Activated CD4-positive, alpha-beta T cell treated with anti-CD3 and anti-CD28 coated beads, Interleukin-2, amount 10 ng/mL, durations not matched to agents 7 days and 5 days (primary cell): ENCODE measurements around the gene P2RY8. TPM values are rescaled to one million over a fixed set of nuclear protein-coding genes. Genes with fewer than 3 reads are reported as not detected.
A peak's percentile ranks its signal among the peaks of the same experiment; 100 is the strongest.
"Not testable (repeated sequence)": the region's sequence is repeated elsewhere in the genome, so short reads cannot be mapped to it uniquely, and the experiment has no call there.

Experiments used
- CTCF ChIA-PET: fragments of 350-600 bp; sonication (Branson Sonifier 250); formaldehyde crosslinking; loops from one replicate; lab custom pipeline; 2021; ENCODE audit warnings: antibody characterized with exemption; lab: Charles Lee
- POLR2A ChIA-PET: fragments of 350-600 bp; sonication (Branson Sonifier 250); formaldehyde crosslinking; loops from one replicate; lab custom pipeline; 2021; ENCODE audit warnings: antibody characterized with exemption; lab: Charles Lee
- DNase-seq: peaks from one replicate; pipeline ENCODE4 v3.0.0-alpha.2; 2020
- H3K27ac Mint-ChIP-seq: one replicate; pipeline ENCODE4 v1.8.0; 2021; ENCODE audit warnings: mild to moderate bottlenecking, moderate library complexity, mixed read lengths
- H3K27me3 Mint-ChIP-seq: one replicate; pipeline ENCODE4 v1.8.0; 2021; ENCODE audit warnings: mixed read lengths
- H3K36me3 Mint-ChIP-seq: one replicate; pipeline ENCODE4 v1.8.0; 2021; ENCODE audit warnings: low read depth, mixed read lengths
- H3K4me1 Mint-ChIP-seq: one replicate; pipeline ENCODE4 v1.8.0; 2021; ENCODE audit warnings: mixed read lengths
- H3K4me3 Mint-ChIP-seq: one replicate; pipeline ENCODE4 v1.8.0; 2021; ENCODE audit warnings: mild to moderate bottlenecking, moderate library complexity, mixed read lengths
- H3K9me3 Mint-ChIP-seq: one replicate; pipeline ENCODE4 v1.8.0; 2021; ENCODE audit warnings: mixed read lengths
- total RNA-seq, 2 experiments: library from RNA; stranded (reverse); gene quantifications; one replicate each; pipeline ENCODE4 v1.2.3, GENCODE V29; 2021

The P2RY8 gene
- total RNA-seq, 2 experiments from 2014 or later = 99.1 to 107 TPM

DNA sequence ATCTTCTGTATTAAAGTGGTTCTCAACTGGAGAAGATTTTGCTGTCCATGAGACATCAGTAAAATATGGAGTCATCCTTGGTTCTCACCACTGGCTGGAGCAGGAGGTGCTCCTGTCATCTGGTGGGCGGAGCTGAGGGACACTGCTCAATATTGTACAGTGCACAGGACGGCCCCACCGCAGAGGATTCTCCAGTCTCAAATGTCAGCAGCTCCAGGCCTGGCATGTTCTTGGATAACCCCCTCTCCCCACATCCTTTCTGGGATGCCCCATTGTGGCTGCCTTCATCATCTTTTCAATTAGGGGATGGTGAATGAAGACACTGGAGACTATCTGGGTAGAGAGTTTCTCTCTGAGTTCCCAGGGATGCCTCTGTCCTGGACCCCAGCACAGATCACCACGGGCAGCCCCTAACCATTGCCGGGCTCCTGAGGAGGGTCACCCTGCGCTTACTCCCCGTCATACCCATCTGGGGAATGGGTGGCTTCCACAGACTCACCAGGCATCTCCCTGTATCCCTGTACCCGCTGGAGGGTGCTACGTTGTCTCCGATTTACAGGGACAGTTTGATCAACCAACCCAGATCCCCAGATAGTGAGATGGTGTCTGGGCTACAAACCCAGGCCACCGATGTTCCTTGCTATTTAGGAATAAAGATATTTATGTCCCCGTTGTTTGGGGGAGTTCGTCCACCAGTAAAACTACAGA lies 21.9 kb upstream of the P2RY8 start:
- Mint-ChIP-seq H3K36me3 (peaks cover 15% of the 10 kb centered on the region), H3K27ac (no peak overlapping the region), H3K27me3 (no peaks in the 10 kb centered on the region), H3K9me3 (peaks cover 8% of the 10 kb centered on the region), H3K4me1 (peaks cover 50% of the 10 kb centered on the region), H3K4me3 (no peak overlapping the region)
- CTCF ChIA-PET = no interaction called here
- POLR2A ChIA-PET = no interaction called here
- no peak for DNase-seq

DNA sequence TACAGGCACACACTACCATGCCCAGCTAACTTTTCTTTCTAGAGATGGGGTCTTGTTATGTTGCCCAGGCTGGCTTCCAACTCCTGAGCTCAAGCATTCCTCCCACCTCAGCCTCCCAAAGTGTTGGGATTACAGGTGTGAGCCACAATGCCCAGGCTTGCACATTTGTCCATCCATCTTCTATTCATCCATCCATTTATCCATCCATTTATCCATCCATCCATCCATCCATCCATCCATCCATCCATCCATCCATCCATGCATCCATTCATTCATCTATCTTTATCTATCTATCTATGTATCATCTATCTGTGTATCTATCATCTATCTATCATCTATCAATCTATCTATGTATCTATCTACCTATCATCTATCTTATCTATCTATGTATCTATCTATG lies 20.5 kb upstream of the P2RY8 start:
- CTCF ChIA-PET, DNase-seq, H3K4me3 Mint-ChIP-seq, H3K27me3 Mint-ChIP-seq, POLR2A ChIA-PET, H3K27ac Mint-ChIP-seq: not testable (repeated sequence)
- peaks cover 11% of the 10 kb centered on the region for H3K9me3 Mint-ChIP-seq
- peaks cover 21% of the 10 kb centered on the region for H3K36me3 Mint-ChIP-seq
- H3K4me1 Mint-ChIP-seq = peaks cover 56% of the 10 kb centered on the region

DNA sequence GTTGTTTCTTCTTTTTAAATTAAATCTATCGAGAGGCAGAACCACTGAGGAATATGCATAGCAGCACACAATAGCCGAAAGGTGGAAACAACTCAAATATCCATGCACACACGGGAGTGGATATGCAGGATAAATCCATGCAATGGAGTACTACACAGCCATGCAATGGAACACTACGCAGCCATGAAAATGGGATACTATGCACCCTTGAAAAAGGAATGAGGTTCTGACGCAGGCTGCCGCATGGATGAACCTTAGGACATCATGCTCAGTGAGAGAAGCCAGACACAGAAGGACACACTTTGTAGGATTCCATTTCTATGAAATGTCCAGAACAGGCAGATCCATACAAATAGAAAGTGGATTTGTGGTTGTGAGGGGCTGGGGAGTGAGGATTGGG lies 18.4 kb upstream of the P2RY8 start:
- CTCF ChIA-PET = no interaction called here
- Mint-ChIP-seq H3K27me3 (peaks cover 4% of the 10 kb centered on the region), H3K36me3 (peaks cover 30% of the 10 kb centered on the region), H3K4me3 (peak overlapping the region; percentile 30), H3K4me1 (peaks cover 60% of the 10 kb centered on the region), H3K27ac (peak overlapping the region; percentile 94), H3K9me3 (peaks cover 14% of the 10 kb centered on the region)
- POLR2A ChIA-PET = no interaction called here
- DNase-seq = no peak

DNA sequence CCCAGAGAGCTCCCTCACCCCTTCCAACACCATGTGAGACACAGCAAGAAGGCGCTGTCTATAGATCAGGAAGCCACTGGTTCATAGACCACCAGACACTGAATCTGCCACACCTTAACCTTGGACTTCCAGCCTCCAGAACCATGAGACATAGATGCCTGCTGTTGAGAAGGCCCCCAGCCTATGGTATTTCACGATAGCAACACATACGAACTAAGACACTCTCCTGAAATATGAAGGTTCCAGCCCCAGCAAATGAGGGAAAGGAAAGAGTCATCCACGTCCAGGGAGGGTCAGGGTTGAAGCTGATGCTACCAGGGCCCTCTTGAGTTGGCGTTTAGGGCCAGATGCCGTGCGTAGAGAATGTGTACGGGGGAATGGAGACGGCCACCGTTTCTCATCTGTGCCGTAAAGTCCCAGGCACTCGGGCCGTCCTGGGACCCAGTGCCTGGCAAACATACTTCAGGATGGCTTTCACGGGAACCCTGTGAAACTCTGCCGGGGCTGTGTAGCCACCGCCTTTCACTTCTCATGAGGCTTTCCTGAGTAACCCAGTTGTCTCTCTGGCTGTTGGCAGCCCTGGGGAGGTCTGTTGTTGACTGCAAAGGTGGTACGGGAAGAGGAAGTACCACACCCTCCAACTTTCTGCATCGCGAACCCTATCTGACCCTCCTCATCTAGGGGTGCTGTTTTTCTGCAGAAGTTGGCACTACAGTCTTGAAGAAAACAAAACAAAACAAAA lies 17.7 kb upstream of the P2RY8 start:
- POLR2A ChIA-PET = no interaction called here
- H3K4me3 Mint-ChIP-seq = peak overlapping the region; percentile 30
- CTCF ChIA-PET = no interaction called here
- peaks cover 4% of the 10 kb centered on the region for H3K27me3 Mint-ChIP-seq
- DNase-seq = peak; percentile 87
- H3K36me3 Mint-ChIP-seq = peaks cover 31% of the 10 kb centered on the region
- peaks cover 14% of the 10 kb centered on the region for H3K9me3 Mint-ChIP-seq
- H3K4me1 Mint-ChIP-seq = peaks cover 61% of the 10 kb centered on the region
- peak overlapping the region; percentile 94 for H3K27ac Mint-ChIP-seq

DNA sequence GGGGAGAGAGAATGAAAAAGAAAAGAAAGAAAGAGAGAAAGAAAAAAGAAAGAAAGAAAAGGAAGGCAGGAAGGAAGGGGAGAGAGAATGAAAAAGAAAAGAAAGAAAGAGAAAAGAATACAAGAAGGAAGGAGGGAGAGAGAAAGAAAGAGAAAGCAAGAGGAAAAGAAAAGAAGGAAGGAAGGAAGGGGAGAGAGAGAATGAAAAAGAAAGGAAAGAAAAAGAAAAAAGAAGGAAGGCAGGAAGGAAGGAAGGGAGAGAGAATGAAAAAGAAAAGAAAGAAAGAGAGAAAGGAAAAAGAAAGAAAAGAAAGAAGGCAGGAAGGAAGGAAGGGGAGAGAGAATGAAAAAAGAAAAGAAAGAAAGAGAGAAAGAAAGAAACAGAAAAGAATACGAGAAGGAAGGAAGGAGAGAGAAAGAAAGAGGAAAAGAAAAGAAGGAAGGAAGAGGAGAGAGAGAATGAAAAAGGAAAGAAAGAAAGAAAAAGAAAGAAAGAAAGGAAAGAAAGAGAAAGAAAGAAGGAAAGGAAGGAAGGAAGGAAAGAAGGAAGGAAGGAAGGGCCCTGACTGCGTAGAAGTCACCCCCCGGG lies 15.1 kb upstream of the P2RY8 start:
- H3K36me3 Mint-ChIP-seq = peaks cover 37% of the 10 kb centered on the region
- peaks cover 4% of the 10 kb centered on the region for H3K27me3 Mint-ChIP-seq
- CTCF ChIA-PET = no interaction called here
- POLR2A ChIA-PET = no interaction called here
- peaks cover 21% of the 10 kb centered on the region for H3K9me3 Mint-ChIP-seq
- DNase-seq = no peak
- no peak overlapping the region for H3K4me3 Mint-ChIP-seq
- H3K4me1 Mint-ChIP-seq = peaks cover 52% of the 10 kb centered on the region
- H3K27ac Mint-ChIP-seq = peak overlapping the region; percentile 78

DNA sequence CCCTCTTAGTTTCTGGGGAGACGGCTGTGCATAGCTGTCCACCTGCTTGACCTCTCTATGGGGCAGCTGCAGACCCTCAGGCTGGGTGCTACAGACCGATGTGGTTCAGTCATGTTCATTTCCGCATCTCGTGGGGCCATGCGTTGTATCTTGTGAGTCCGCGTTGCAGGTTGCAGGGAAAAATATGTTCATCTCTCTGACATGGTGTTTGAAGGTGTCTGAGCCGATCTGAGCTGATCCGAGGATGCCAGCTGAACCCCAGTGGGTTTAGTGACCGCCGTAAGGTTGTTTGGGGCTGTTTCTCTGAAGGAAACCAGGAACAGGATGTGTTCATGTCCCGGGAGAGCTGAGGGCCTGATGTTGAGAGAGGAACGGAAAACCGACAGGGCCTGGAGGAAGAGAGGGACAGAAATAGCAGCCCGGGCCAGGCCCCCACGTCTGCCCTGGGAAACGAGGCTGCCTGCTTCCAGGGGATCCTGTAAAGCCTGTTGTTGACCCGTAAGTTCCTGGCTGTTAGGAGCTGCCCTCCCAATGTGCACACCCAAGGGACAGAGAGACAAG lies 9.8 kb upstream of the P2RY8 start:
- peaks cover 17% of the 10 kb centered on the region for H3K36me3 Mint-ChIP-seq
- peaks cover 23% of the 10 kb centered on the region for H3K4me1 Mint-ChIP-seq
- H3K27me3 Mint-ChIP-seq = no peaks in the 10 kb centered on the region
- ChIA-PET POLR2A (no interaction called here), CTCF (no interaction called here)
- peaks cover 18% of the 10 kb centered on the region for H3K9me3 Mint-ChIP-seq
- DNase-seq = no peak
- H3K4me3 Mint-ChIP-seq = no peak overlapping the region
- no peak overlapping the region for H3K27ac Mint-ChIP-seq

DNA sequence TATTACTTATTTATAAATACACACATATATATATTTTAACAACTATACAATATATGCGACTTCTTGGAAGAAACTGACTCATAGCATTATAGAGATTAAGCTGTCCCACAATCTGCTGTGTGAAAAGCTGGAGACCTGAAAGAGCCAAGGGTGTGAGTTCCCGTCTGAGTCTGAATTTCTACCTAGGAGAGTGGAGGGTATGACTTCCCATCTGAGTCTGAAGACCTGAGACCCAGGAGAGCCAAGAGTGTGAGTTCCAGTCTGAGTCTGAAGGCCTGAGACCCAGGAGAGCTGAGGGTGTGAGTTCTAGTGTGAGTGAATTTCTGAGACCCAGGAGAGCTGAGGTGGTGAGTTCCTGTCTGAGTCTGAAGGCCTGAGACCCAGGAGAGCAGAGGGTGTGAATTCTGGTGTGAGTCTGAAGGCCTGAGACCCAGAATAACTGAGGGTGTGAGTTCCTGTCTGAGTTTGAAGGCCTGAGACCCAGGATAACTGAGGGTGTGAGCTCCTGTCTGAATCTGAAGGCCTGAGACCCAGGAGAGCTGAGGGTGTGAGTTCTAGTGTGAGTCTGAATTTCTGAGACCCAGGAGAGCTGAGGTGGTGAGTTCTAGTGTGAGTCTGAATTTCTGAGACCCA lies 8.9 kb upstream of the P2RY8 start:
- H3K9me3 Mint-ChIP-seq = peaks cover 18% of the 10 kb centered on the region
- DNase-seq = no peak
- H3K4me1 Mint-ChIP-seq = peaks cover 14% of the 10 kb centered on the region
- no peak overlapping the region for H3K4me3 Mint-ChIP-seq
- H3K27me3 Mint-ChIP-seq = no peaks in the 10 kb centered on the region
- peak overlapping the region; percentile 69 for H3K27ac Mint-ChIP-seq
- H3K36me3 Mint-ChIP-seq = peaks cover 14% of the 10 kb centered on the region
- POLR2A ChIA-PET = no interaction called here
- CTCF ChIA-PET = no interaction called here

DNA sequence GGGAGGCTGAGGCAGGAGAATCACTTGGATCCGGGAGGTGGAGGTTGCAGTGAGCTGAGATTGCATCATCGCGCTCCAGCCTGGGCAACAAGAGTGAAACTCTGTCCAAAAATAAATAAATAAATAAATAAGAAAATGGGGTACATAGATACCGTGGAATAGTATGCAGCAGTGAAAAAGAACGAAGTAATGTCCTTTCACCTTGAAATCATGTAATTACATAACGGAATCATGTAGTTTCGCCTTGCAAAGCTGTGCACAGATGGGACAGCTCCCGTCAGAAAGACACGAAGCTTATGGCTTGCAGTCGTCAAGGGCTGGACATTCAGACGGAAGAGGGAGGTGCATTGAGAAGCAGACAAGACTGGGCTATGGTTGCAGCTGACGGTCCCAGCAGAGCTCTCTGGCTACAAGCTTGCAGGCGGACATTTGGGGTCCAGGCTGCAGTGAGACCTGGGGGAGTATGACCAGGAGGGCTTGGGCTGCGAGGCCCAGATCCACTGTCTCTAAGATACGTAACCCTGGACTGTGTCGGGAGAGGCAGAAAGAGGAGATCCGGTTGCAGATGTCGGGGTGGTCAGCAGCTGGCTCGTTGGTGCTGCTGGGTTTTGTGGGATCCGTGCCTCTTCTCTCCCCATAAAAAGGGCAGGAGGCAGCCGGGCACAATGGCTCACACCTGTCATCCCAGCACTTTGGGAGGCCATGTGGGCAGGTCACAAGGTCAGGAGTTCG lies 6.2 kb upstream of the P2RY8 start:
- Mint-ChIP-seq H3K27me3 (no peaks in the 10 kb centered on the region), H3K36me3 (peaks cover 6% of the 10 kb centered on the region), H3K9me3 (peaks cover 13% of the 10 kb centered on the region), H3K4me3 (no peak overlapping the region), H3K27ac (peak overlapping the region; percentile 41), H3K4me1 (peaks cover 12% of the 10 kb centered on the region)
- no peak for DNase-seq
- ChIA-PET POLR2A (no interaction called here), CTCF (no interaction called here)

DNA sequence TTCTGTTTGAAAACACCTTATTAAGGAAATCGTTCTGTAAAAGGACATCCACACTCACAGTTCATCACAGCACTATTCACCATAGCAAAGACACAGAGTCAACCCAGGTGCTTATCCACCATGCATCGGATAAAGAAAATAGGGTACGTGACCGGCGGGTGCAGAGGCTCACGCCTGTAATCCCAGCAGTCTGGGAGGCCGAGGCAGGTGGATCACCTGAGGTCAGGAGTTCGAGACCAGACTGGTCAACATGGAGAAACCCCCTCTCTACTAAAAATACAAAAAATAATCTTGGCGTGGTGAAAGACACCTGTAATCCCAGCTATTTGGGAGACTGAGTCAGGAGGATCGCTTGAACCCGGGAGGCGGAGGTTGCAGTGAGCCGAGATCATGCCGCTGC lies 2.2 kb upstream of the P2RY8 start:
- DNase-seq, POLR2A ChIA-PET, H3K9me3 Mint-ChIP-seq, CTCF ChIA-PET, H3K27me3 Mint-ChIP-seq: not testable (repeated sequence)
- peak overlapping the region; percentile 82 for H3K27ac Mint-ChIP-seq
- peaks cover 20% of the 10 kb centered on the region for H3K36me3 Mint-ChIP-seq
- H3K4me3 Mint-ChIP-seq = peak overlapping the region; percentile 9
- peaks cover 11% of the 10 kb centered on the region for H3K4me1 Mint-ChIP-seq

DNA sequence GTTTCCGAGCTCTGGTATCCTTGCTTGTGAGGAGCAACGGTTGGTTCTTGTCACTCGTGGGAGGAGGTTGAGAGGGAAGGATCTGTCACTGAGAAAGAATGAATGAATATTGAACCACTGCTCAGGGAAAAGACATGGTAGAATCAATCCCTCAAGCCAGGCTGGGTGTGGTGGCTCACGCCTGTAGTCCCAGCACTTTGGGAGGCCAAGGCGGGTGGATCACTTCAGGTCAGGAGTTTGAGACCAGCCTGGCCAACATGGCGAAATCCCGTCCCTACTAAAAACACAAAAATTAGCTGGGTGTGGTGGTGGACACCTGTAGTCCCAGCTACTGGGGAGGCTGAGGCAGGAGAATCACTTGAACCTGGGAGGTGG lies 718 bp upstream of the P2RY8 start:
- Mint-ChIP-seq H3K27ac (peak overlapping the region; percentile 98), H3K4me3 (peak overlapping the region; percentile 89), H3K4me1 (peaks cover 14% of the 10 kb centered on the region), H3K36me3 (peaks cover 24% of the 10 kb centered on the region)
- H3K27me3 Mint-ChIP-seq, CTCF ChIA-PET, H3K9me3 Mint-ChIP-seq, POLR2A ChIA-PET, DNase-seq: not testable (repeated sequence)

DNA sequence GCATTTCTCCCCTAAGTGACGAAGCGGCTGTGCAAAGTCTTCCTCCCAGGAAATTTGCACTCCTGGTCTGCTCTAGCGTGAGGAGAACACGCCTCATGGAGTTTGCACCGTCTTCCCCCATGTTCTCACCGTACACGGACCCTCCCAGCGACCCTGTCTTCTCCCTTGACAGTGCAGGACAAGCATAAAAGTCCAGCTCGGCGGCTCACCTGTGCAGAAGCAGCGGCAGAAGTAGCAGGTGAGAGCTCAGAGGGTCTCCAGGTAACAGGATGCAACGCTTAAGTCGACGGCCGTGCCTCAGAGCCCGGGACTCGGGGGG lies 314 bp downstream of the P2RY8 start:
- Mint-ChIP-seq H3K27ac (peak overlapping the region; percentile 98), H3K4me1 (peaks cover 18% of the 10 kb centered on the region), H3K27me3 (no peaks in the 10 kb centered on the region), H3K36me3 (peaks cover 28% of the 10 kb centered on the region), H3K4me3 (peak overlapping the region; percentile 89), H3K9me3 (no peaks in the 10 kb centered on the region)
- DNase-seq = no peak
- ChIA-PET CTCF (no interaction called here), POLR2A (no interaction called here)

DNA sequence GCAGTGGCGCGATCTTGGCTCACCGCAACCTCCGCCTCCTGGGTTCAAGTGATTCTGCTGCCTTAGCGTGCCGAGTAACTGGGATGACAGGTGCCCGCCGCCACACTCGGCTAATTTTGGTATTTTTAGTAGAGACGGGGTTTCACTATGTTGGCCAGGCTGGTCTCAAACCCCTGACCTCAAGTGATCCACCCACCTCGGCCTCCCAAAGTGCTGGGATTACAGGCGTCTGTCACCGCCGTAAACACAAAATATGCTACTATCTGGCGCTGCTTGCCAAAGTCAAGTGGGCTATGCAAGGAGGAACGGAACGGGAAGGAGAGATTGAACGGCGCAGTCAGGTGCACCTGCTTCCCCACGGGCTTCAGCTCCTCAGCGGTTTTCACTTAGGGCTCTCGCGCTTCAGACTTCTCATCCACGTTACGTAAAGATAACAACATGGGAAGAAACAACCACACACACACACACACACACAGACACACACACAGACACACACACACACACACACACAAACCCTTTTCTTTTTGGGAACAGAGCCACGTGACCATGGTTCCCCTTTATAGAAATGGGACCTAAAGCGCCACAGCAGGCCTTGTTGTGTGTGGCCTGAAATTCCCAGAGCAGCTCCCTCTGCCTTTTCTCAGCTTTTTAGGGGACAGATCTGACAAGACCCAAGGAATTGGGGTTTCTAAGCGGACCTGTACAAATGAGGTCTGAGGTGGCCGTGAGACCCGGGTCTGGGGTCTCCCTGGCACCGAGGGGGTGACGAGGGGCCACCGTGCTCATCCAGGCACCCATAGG lies 1.5 kb downstream of the P2RY8 start:
- Mint-ChIP-seq H3K9me3 (no peaks in the 10 kb centered on the region), H3K36me3 (peaks cover 28% of the 10 kb centered on the region), H3K27me3 (no peaks in the 10 kb centered on the region), H3K4me3 (peak overlapping the region; percentile 89), H3K27ac (peak overlapping the region; percentile 98), H3K4me1 (peaks cover 18% of the 10 kb centered on the region)
- peak; percentile 61 for DNase-seq
- POLR2A ChIA-PET = no interaction called here
- CTCF ChIA-PET = no interaction called here
